ENCODE data around the gene RTCB.

DNA sequence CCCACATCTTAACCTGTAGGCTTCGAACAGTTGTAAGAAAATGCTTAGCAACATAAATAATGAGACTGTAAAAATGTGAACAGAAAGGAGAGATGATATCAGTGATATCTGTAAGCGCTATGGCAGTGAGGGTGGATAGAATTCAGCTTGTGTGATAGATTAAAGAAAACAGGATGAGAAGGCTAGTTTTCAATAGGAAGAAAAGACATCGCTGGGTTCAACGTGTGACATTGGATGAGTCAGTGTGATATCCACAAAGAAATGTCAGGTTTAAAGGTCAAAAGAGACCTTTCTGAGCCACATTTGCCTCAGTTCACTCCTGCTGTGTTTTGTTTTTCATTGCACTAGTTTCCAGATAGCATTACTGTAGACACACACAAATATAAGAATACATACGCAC is 68.1 kb downstream of the RTCB start:
- TF ChIP-seq CTCF (IDR thresholded peaks at IDR 0.05) (no peak), EZH2 (IDR thresholded peaks at IDR 0.05) (no peak)

Measured in neural progenitor cell (in vitro differentiated cells).